ENCODE results near the gene FZD2. TPM values are rescaled to one million over a fixed set of nuclear protein-coding genes. Genes with fewer than 3 reads are reported as not detected.
"Not testable (repeated sequence)": the region's sequence is repeated elsewhere in the genome, so short reads cannot be mapped to it uniquely, and the experiment has no call there.

The FZD2 gene
- total RNA-seq, 4 donors from 2014 or later: 0.54 to 2.1 TPM; not detected in 2

DNA sequence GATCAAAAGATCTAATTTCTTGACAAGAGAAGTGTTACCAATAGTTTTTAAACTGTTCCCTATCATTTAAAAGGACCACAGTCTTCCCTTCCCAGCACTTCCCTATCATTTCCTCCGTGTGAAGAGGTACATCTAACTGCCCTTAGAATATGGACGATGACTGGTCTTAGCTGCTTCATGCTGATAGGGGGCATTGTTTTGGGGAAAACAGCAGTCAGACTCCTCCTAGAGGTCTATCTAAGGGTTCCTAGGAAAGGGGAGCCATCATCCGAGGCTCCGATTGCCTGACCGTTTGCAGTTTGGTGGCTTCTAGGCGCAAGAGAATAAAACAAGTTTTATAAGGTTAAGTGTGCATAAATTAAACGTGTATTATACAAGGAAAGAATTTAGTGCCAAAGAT lies 7.1 kb downstream of the FZD2 start:
- Histone ChIP-seq H3K27me3 (no peaks in the 10 kb centered on the region), H3K4me3 (no peak overlapping the region), H3K36me3 (no peaks in the 10 kb centered on the region), H3K9me3 (peaks cover 0 to 5% (median 0%) of the 10 kb centered on the region in 4 donors), H3K4me1 (no peaks in the 10 kb centered on the region), H3K27ac (no peak overlapping the region)
- DNase-seq: no peak
- TF ChIP-seq CTCF (IDR thresholded peaks at IDR 0.05): no peak
- TF ChIP-seq POLR2A (IDR thresholded peaks at IDR 0.05): no peak

DNA sequence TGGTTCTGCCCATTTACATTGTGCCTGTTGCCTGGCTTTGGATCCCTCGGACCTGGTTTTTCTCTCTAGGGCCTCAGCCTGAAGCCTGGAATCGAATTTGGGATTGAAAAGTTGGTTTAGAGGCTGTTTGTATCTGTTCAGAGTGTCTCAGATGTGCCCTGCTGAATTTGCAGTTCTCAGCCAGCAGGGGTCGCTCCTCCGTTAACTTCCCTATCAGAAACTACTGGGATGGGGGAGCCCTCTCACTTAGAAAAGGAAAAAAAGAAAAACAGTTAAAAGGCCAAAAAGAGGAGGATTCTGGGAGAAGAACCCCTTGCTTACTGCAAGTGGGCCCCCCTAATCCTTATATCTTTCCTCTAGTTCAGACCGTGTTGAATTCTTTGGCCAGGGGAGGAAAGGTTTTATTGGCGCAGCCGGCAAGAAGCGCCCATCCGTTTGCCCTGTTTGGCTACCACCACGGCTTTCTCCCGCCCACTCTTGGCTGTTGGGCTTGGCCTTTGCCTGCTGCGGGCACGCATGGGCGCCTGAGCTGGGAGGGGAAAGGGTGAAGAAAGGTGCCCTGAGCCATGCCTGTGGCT lies 8.7 kb downstream of the FZD2 start:
- H3K4me1 ChIP-seq: no peaks in the 10 kb centered on the region
- no peak for DNase-seq
- no peak overlapping the region for H3K4me3 ChIP-seq
- H3K36me3 ChIP-seq: no peaks in the 10 kb centered on the region
- no peak for TF ChIP-seq CTCF (IDR thresholded peaks at IDR 0.05)
- TF ChIP-seq POLR2A (IDR thresholded peaks at IDR 0.05): no peak
- peaks cover 0 to 5% (median 0%) of the 10 kb centered on the region in 4 donors for H3K9me3 ChIP-seq
- H3K27me3 ChIP-seq: no peaks in the 10 kb centered on the region
- no peak overlapping the region for H3K27ac ChIP-seq

GRCh38 chr17:44568311-44568944 lies 11.1 kb downstream of the FZD2 start:
- H3K4me1 ChIP-seq, H3K4me3 ChIP-seq, H3K27me3 ChIP-seq, DNase-seq, H3K9me3 ChIP-seq, H3K27ac ChIP-seq, H3K36me3 ChIP-seq: not testable (repeated sequence)

GRCh38 chr17:44568945-44569858 lies 11.9 kb downstream of the FZD2 start:
- TF ChIP-seq POLR2A (IDR thresholded peaks at IDR 0.05) (no peak), CTCF (IDR thresholded peaks at IDR 0.05) (no peak)
- H3K27me3 ChIP-seq: no peaks in the 10 kb centered on the region
- H3K27ac ChIP-seq: no peak overlapping the region
- no peaks in the 10 kb centered on the region for H3K4me1 ChIP-seq
- no peaks in the 10 kb centered on the region for H3K36me3 ChIP-seq
- peaks cover 0 to 5% (median 0%) of the 10 kb centered on the region in 4 donors for H3K9me3 ChIP-seq
- no peak for DNase-seq
- H3K4me3 ChIP-seq: no peak overlapping the region

GRCh38 chr17:44572801-44573200 lies 15.5 kb downstream of the FZD2 start:
- Histone ChIP-seq H3K27ac (no peak overlapping the region), H3K9me3 (no peaks in the 10 kb centered on the region), H3K4me1 (no peaks in the 10 kb centered on the region), H3K4me3 (no peak overlapping the region), H3K27me3 (no peaks in the 10 kb centered on the region), H3K36me3 (no peaks in the 10 kb centered on the region)
- no peak for DNase-seq
- TF ChIP-seq CTCF (IDR thresholded peaks at IDR 0.05) (no peak), POLR2A (IDR thresholded peaks at IDR 0.05) (no peak)

DNA sequence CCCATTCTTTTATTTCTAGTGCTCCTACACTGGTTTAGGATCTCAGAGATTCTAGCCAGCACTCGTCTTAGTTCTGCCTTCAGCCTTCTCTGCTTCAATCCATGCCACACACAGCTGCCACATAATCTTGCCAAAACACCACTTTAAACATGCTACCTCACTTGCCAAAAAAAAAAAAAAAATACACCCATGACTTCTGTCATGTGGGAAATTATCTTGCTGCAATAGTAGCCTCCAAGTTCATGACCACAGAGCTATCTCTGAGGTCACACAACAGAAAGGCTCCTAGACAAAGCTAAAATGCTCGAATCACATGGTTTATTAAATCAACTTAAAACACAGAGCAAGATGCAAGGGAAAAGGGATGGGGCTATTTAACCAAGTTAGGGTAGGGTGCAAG lies 18.1 kb downstream of the FZD2 start:
- no peak for TF ChIP-seq POLR2A (IDR thresholded peaks at IDR 0.05)
- no peak for TF ChIP-seq CTCF (IDR thresholded peaks at IDR 0.05)
- Histone ChIP-seq H3K4me1 (no peaks in the 10 kb centered on the region), H3K27ac (no peak overlapping the region), H3K4me3 (no peak overlapping the region), H3K27me3 (no peaks in the 10 kb centered on the region), H3K9me3 (no peaks in the 10 kb centered on the region), H3K36me3 (no peaks in the 10 kb centered on the region)
- no peak for DNase-seq

Data from Peyer's patch (tissue), 4 donors.